Measurements from ENCODE around the gene SNRPB2.
A peak's percentile ranks its signal among the peaks of the same experiment; 100 is the strongest.

Gene SNRPB2

DNA sequence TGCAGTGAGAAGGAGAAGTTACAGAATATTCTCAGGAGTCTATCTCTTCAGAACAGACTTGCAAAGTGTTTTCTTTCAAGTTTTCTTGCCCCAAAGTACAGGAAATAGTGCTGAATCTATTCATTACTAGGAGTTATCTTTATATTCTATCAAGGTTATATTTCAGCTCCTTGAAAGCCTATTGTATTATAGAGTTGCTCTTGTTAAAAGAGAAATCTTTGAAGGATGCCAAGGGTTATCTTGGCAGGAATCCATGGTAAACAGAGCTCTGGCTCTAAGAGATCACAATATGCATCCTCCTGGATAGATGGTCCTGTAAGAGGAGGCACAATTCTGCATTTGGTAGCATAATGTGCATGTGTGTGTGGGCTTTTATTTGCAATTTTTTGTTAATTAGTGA, 21.2 kb upstream of the SNRPB2 start:
- TF ChIP-seq, protein P1, sequence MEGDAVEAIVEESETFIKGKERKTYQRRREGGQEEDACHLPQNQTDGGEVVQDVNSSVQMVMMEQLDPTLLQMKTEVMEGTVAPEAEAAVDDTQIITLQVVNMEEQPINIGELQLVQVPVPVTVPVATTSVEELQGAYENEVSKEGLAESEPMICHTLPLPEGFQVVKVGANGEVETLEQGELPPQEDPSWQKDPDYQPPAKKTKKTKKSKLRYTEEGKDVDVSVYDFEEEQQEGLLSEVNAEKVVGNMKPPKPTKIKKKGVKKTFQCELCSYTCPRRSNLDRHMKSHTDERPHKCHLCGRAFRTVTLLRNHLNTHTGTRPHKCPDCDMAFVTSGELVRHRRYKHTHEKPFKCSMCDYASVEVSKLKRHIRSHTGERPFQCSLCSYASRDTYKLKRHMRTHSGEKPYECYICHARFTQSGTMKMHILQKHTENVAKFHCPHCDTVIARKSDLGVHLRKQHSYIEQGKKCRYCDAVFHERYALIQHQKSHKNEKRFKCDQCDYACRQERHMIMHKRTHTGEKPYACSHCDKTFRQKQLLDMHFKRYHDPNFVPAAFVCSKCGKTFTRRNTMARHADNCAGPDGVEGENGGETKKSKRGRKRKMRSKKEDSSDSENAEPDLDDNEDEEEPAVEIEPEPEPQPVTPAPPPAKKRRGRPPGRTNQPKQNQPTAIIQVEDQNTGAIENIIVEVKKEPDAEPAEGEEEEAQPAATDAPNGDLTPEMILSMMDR (IDR thresholded peaks at IDR 0.05; ENCODE audit: extremely low read depth, insufficient read depth, missing control alignments): no peak
- in situ Hi-C loops (cut with MboI; ENCODE audit: low pct_unique_long_range_greater_than_20kb, low sequenced_read_pairs, unreplicated experiment): no loop called here
- no peak for DNase-seq (ENCODE audit: low spot score)

DNA sequence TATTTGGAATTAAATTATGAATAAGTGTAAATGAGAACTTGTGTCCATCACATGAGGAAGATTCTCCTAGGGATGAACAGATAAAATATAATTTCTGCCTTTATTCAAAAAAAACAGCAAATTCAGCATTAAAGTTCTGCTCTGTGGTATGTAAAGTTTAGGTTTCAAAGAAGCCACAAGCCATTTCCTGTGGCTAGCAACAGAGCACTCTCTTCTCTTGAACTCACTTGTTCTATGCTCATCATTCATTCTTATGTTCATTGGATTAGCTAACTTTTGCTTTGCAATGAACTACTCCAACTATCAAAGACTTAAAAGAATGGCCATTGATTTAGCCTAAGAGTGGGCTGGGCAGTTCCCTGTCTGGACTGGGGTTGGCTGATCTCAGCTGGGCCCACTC, 20.8 kb upstream of the SNRPB2 start:
- DNase-seq (ENCODE audit: low spot score): peak; percentile 32
- TF ChIP-seq, protein P1 (IDR thresholded peaks at IDR 0.05; ENCODE audit: extremely low read depth, insufficient read depth, missing control alignments): no peak
- in situ Hi-C loops (cut with MboI; ENCODE audit: low pct_unique_long_range_greater_than_20kb, low sequenced_read_pairs, unreplicated experiment): no loop called here

GRCh38 chr20:16710781-16711180, 19.0 kb upstream of the SNRPB2 start:
- DNase-seq (ENCODE audit: low spot score): no peak
- in situ Hi-C loops (cut with MboI; ENCODE audit: low pct_unique_long_range_greater_than_20kb, low sequenced_read_pairs, unreplicated experiment): no loop called here
- TF ChIP-seq, protein P1 (IDR thresholded peaks at IDR 0.05; ENCODE audit: extremely low read depth, insufficient read depth, missing control alignments): no peak

- in situ Hi-C loops (cut with MboI; ENCODE audit: low pct_unique_long_range_greater_than_20kb, low sequenced_read_pairs, unreplicated experiment): no loop called here
- TF ChIP-seq, protein P1 (IDR thresholded peaks at IDR 0.05; ENCODE audit: extremely low read depth, insufficient read depth, missing control alignments): no peak
These were observed 18.1 kb upstream of the SNRPB2 start for GRCh38 chr20:16711661-16712258.

DNA sequence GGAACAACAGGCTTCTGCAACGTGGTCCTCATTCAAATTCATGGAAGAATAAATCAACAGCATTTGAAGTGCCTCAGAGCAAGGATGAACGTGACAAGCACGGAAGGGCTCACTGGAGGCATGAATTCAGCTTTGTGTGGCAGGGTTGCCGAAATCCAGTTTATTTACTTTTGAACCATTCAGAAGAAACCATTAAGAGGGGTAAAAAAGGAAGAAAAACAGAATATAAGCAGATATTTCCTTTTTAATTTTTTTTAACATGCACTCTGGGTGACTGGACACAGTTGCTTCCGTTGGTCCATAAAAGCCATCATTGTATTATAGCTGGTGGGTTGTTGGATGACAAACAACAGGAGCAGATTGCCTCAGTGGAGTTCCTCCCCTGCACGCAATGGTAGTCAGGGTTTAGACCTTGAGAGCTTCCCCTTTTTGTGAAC, 17.3 kb upstream of the SNRPB2 start:
- DNase-seq (ENCODE audit: low spot score): no peak
- TF ChIP-seq, protein P1 (IDR thresholded peaks at IDR 0.05; ENCODE audit: extremely low read depth, insufficient read depth, missing control alignments): no peak
- in situ Hi-C loops (cut with MboI; ENCODE audit: low pct_unique_long_range_greater_than_20kb, low sequenced_read_pairs, unreplicated experiment): no loop called here

More at GRCh38 chr20:16711661-16712258, 18.1 kb upstream of the SNRPB2 start:
- no peak for DNase-seq (ENCODE audit: low spot score)

- TF ChIP-seq, protein P1 (IDR thresholded peaks at IDR 0.05; ENCODE audit: extremely low read depth, insufficient read depth, missing control alignments): no peak
- in situ Hi-C loops (cut with MboI; ENCODE audit: low pct_unique_long_range_greater_than_20kb, low sequenced_read_pairs, unreplicated experiment): no loop called here
- no peak for DNase-seq (ENCODE audit: low spot score)
These were observed 16.8 kb upstream of the SNRPB2 start for GRCh38 chr20:16713066-16713465.
